ENCODE measurements around the gene RNU7-1. TPM values are rescaled to one million over a fixed set of nuclear protein-coding genes. Genes with fewer than 3 reads are reported as not detected.

The RNU7-1 gene
- total and polyA plus RNA-seq, 9 of the 15 experiments (the other 6 are each of a cell fraction or from before 2014, with no cell fraction given) = not detected

- TF ChIP-seq CREB5 (CRISPR knock-in tag; IDR thresholded peaks at IDR 0.05) (0 out of 2 replicates have a peak, but pooled peaks have one; percentile 34), ILF3 (IDR thresholded peaks at IDR 0.05; ENCODE audit: borderline replicate concordance) (no peak), NR2C1 (IDR thresholded peaks at IDR 0.05) (no peak), NR2C1 (tag; IDR thresholded peaks at IDR 0.05) (no peak), SIN3B (IDR thresholded peaks at IDR 0.05; ENCODE audit: low read depth) (peak; percentile 70; the same call in 1 of the 2 replicates), THAP12 (CRISPR knock-in tag; IDR thresholded peaks at IDR 0.05) (peak; percentile 82; the same call in 1 of the 2 replicates), HINFP (tag; conservative IDR thresholded peaks at IDR 0.05; ENCODE audit: low read depth) (no peak), ZNF717 (CRISPR knock-in tag; IDR thresholded peaks at IDR 0.05) (no peak), CBX2 (IDR thresholded peaks at IDR 0.05; ENCODE audit: insufficient read depth, low read length, poor library complexity, severe bottlenecking) (no peak), BHLHE40 (IDR thresholded peaks at IDR 0.05; ENCODE audit: low read length) (no peak), TBL1XR1 (IDR thresholded peaks at IDR 0.05; ENCODE audit: low read length in 2 of 2) (peak in 1 of 2 experiments; percentile 60; a peak in 1 of 4 replicates), SAFB (IDR thresholded peaks at IDR 0.05; ENCODE audit: borderline replicate concordance, low read depth, low read length) (peak; percentile 84), SIX5 (IDR thresholded peaks at IDR 0.05; ENCODE audit: borderline replicate concordance in 1 of 2, insufficient read depth in 1 of 2, low read depth in 1 of 2, low read length in 2 of 2) (no peak; a peak in 1 of 4 replicates), XRCC4 (IDR thresholded peaks at IDR 0.05; ENCODE audit: extremely low read depth, insufficient read depth, insufficient read length) (no peak), NR1H2 (CRISPR knock-in tag; IDR thresholded peaks at IDR 0.05) (no peak), CEBPG (CRISPR knock-in tag; IDR thresholded peaks at IDR 0.05) (no peak), CEBPG (tag; conservative IDR thresholded peaks at IDR 0.05 in 1 of 2, IDR thresholded peaks at IDR 0.05 in 1 of 2) (no peak), DDX20 (tag; IDR thresholded peaks at IDR 0.05; ENCODE audit: low read depth) (no peak), SMARCE1 (IDR thresholded peaks at IDR 0.05) (no peak), NELFE (IDR thresholded peaks at IDR 0.05; ENCODE audit: insufficient read depth, insufficient read length) (no peak), VEZF1 (CRISPR knock-in tag; IDR thresholded peaks at IDR 0.05) (peak; percentile 63; the same call in 1 of the 2 replicates)
These were observed 5.9 kb upstream of the RNU7-1 start (continued) for GRCh38 chr12:6937481-6938352.

Data from K562 (cell line).